Fibroblast of the aortic adventitia (primary cell): ENCODE data around the gene ACAD10. TPM values are rescaled to one million over a fixed set of nuclear protein-coding genes. Genes with fewer than 3 reads are reported as not detected.
A peak's percentile ranks its signal among the peaks of the same experiment; 100 is the strongest.

Experiments
- DNase-seq: peaks from one replicate; pipeline ENCODE4 v3.0.0-alpha.2; 2010; ENCODE audit warnings: low read depth
- H3K4me3 ChIP-seq: 2 replicates; pipeline ENCODE4 v1.5.1; 2011; ENCODE audit warnings: low read depth, mild to moderate bottlenecking, control low read depth, low read length, moderate library complexity
- CTCF ChIP-seq: IDR thresholded peaks from 2 replicates; pipeline ENCODE4 v1.5.1; 2011; ENCODE audit warnings: mild to moderate bottlenecking, low read length, control low read depth, inconsistent platforms; ENCODE audit not compliant: insufficient read depth
- total RNA-seq: library from RNA; depleted of rRNA; stranded (reverse); fragments of >200 nt; gene quantifications from 2 replicates; pipeline ENCODE4 v1.2.3, GENCODE V29; 2012; ENCODE audit warnings: low replicate concordance

Gene ACAD10
- total RNA-seq, 1 donor = 15.1 TPM

GRCh38 chr12:111792155-111792855, 106.5 kb downstream of the ACAD10 start:
- no peak for TF ChIP-seq CTCF
- peak; percentile 55 for DNase-seq
- no peak overlapping the region for H3K4me3 ChIP-seq

- DNase-seq = no peak
- no peak overlapping the region for H3K4me3 ChIP-seq
- TF ChIP-seq CTCF = no peak
These were observed 107.0 kb downstream of the ACAD10 start for GRCh38 chr12:111792856-111793235.

- no peak for TF ChIP-seq CTCF
- H3K4me3 ChIP-seq = no peak overlapping the region
- DNase-seq = no peak
These were observed 112.3 kb downstream of the ACAD10 start for GRCh38 chr12:111798182-111798581.

GRCh38 chr12:111799758-111800157, 113.9 kb downstream of the ACAD10 start:
- H3K4me3 ChIP-seq = no peak overlapping the region
- TF ChIP-seq CTCF = no peak
- DNase-seq = no peak

GRCh38 chr12:111803038-111803626, 117.3 kb downstream of the ACAD10 start:
- H3K4me3 ChIP-seq = no peak overlapping the region
- TF ChIP-seq CTCF = no peak
- no peak for DNase-seq

GRCh38 chr12:111803851-111804250, 118.0 kb downstream of the ACAD10 start:
- no peak overlapping the region for H3K4me3 ChIP-seq
- TF ChIP-seq CTCF = no peak
- no peak for DNase-seq
